ENCODE data around the gene SLCO2B1.
A peak's percentile ranks its signal among the peaks of the same experiment; 100 is the strongest.

SLCO2B1 gene

GRCh38 chr11:75145972-75146519 is 4.9 kb upstream of the SLCO2B1 start:
- DNase-seq (ENCODE audit: low spot score), result no peak

- DNase-seq (ENCODE audit: low spot score), result no peak
Observed at GRCh38 chr11:75146711-75147110, 4.2 kb upstream of the SLCO2B1 start.

DNA sequence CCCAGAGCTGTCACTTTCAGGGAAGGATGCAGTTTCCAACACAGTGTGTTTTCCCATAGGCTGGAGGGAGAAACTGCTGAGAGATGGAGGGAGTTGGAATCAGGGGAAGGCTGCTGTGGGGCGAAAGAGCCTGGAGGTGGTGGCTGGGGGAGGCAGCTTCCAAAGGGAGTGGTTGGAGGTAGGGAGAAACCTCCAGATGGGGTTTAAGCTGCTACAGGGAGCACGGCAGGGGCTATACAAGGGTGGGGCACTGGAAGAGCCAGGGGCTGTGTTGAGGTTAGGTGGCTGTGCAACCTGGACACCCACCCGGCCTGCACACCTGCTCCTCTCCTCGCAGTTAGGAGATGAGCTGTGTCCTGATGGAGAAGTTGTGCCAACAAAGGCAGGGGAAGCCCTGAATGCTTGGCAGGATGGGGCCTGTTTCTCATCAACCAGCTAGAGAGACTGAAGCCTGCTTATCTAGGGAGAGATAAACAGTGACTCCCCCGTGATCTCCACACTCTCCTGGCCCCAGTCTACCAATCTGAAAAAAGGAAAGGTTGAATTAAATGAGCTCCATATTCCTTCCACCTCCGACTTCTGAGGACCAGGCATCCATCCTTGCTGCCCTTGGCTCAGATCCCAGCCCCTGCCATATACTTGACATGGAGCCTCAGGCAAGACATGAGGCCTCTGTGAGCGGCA is 3.6 kb upstream of the SLCO2B1 start:
- no peak for DNase-seq (ENCODE audit: low spot score)

- no peak for DNase-seq (ENCODE audit: low spot score)
Observed at GRCh38 chr11:75147875-75148263, 3.0 kb upstream of the SLCO2B1 start.

- no peak for DNase-seq (ENCODE audit: low spot score)
Observed at GRCh38 chr11:75148436-75148983, 2.4 kb upstream of the SLCO2B1 start.

DNA sequence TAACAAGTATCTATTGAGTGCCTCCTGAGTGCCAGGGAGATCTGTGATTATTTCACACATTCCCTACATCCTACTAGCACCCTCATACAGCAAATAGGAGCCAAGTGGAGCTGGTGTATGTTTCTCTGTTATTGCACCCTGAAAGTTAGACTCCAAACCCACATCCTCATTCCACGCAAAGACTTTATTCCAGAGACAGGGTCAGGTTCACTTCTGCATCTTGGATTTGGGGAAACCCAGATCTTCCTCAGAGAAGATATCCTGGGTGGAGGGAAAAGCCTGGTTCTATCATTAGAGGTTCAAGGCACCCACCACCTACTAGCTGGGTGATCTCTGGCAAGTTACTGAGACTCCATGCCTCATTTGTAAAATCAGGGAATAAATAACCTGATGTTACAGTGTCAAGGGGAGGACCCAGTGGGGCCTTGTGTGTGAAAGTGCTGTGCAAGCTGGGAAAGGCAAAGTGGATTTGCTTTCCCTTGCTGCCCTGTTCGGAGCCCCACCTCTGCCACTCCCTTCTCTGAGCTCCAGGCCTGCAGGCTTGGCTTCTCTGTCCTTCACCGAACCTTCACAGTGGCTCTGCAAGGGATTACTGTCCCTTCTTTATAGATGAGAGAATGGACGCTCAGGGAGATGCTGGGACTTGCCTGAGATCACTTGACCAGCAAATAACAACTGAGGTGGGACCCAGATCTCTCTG is 991 bp upstream of the SLCO2B1 start:
- no peak for DNase-seq (ENCODE audit: low spot score)

DNA sequence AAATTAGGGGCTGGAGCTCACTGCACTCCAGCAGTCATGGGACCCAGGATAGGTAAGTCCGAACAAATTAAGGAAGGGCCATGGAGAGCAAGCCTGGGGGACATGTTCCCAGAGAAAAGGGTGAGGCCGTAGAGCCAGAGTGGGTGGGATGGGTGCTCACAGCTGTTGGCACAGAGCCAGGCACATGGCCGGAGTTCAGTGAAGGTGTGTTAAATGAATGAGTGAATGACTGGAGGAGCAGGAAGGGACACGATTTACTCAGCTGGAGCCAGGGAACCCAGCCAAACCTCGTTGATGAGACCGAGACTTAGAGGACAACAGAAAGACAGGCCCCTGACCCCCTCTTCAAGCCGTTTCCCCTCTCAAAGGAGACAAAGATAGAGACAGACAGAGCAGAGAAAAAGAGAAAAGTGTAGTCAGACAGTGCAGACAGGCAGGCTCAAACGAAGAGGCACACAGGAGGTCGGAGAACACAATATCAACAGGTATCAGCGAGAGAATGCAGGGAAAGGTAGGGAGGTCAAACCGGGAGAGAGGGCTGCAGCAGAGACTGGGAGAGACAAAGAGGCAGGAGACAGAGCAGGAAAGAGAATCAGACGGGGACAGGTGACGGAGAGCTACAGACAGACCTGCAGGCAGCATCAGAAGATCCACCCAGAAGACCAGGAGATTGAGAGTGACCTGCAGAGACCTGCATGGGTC is 590 bp downstream of the SLCO2B1 start:
- peak; percentile 48 for DNase-seq (ENCODE audit: low spot score)

DNA sequence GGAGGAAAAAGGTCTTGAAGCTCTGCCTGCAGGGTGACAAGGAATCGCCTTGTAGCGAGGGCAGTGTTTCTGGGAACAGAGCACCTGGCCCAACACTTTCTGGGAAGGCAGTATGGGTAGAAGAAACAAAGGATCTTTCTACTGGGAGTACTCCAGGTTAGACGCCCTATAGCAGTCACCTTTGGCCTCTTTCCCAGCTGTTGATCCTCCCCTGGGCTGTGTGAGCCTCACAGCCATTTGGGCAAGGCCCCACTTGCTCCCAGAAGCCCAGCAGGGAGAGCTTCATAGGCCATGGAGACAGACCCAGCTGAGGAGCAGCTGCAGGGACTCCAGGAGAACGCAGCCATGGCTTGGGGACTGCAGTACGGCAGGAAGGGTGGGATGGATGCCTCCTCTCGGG is 1.2 kb downstream of the SLCO2B1 start:
- no peak for DNase-seq (ENCODE audit: low spot score)

DNA sequence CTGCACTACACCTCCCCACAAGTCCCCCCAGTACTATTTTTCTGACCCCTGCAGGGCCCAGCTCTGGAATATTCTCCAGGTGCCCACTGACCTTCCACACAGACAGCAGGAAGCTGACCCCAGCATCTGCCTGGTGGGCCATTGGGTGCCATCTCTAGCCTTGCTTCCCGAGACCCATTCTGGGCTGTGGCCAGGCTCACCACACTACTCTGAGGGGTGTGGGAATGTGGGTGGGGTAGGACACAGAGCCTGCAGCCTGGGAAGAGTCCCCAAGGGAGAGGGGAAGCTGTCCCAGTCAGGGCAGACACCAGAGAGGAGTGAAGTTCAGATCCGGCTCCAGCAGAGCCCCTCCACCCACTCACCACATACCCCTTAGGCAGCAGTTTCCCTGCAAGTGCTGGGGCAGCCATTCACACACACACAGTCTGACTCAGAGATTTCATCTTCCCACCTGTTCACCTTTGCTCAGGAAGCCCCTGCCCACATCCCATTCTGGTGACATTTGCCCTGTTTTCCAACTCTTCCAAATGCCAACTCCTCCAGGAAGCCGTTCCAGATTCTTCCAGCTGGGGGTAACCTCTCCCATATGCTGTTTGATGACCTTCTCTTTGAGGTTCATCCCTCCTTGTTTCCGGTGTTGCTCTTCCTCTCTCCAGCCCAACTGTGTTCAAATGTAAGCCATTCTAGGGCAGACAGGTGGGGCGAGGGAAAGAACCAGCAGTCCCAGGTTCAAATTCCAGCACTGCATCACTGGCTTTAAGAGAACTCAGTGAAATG is 1.9 kb downstream of the SLCO2B1 start:
- no peak for DNase-seq (ENCODE audit: low spot score)

- no peak for DNase-seq (ENCODE audit: low spot score)
Observed at GRCh38 chr11:75154646-75155569, 4.0 kb downstream of the SLCO2B1 start.

- DNase-seq (ENCODE audit: low spot score), result peak; percentile 46
Observed at GRCh38 chr11:75155570-75156422, 4.9 kb downstream of the SLCO2B1 start.

DNA sequence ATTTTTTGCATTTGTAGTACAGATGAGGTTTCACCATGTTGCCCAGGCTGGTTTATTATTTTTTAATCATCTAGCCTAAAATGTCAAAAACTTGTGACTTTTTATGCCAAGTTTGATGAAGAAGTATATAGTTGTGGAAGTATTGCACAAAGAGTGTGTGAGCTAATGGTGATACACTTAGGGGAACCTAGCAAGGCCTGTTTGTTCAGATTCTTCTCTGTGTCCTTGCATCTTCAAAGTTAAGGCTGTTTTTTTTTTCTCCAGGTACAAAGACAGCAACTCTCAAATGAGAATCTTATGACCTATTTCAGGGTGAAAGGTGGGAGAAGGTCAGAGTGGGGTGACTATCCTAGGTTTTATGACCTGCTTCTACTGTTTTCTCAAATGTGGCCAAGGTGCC is 7.3 kb downstream of the SLCO2B1 start:
- DNase-seq (ENCODE audit: low spot score), result no peak

DNA sequence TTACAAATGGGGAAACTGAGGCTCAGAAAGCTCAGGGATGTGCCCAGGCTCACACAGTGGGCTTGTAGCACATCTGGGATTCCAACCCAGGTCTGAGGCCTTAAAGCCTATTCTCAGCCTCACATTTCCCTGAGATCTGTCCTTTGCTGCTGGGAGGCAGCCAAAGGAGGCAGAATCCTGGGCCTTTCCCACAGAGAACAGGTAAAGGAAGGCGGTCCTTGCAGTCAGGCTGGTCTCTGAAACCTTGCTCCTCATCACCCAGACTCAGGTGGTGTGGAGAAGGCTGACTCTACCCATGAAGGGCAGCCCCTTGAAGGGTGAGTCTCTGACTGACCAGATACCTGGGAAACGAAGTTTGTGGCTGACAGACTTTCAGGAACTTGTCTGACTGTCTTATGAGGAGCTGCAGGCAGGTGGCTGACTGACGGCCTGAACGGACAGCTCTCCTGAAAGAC is 7.8 kb downstream of the SLCO2B1 start:
- DNase-seq (ENCODE audit: low spot score), result no peak

- peak; percentile 83 for DNase-seq (ENCODE audit: low spot score)
Observed at GRCh38 chr11:75159151-75159953, 8.4 kb downstream of the SLCO2B1 start.

- DNase-seq (ENCODE audit: low spot score), result peak; percentile 26
Observed at GRCh38 chr11:75160220-75160757, 9.4 kb downstream of the SLCO2B1 start.

DNA sequence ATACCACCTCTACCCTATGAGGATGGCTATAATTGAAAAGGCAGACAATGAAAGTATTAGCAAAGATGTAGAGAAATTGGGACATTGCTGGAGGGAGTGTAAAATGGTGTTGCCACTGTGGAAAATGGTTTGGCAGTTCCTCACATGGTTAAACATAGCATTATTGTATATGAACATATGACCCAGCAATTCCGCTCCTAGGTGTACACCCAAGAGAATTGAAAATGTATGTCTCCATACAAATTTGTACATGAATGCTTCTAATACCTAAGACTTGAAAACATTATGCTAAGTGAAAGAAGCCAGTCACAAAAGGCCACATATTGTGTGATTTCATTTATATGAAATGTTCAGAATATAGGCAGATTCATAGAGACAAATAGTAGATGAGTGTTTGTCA is 10.0 kb downstream of the SLCO2B1 start:
- DNase-seq (ENCODE audit: low spot score), result no peak

- DNase-seq (ENCODE audit: low spot score), result no peak
Observed at GRCh38 chr11:75161506-75162095, 10.7 kb downstream of the SLCO2B1 start.

DNA sequence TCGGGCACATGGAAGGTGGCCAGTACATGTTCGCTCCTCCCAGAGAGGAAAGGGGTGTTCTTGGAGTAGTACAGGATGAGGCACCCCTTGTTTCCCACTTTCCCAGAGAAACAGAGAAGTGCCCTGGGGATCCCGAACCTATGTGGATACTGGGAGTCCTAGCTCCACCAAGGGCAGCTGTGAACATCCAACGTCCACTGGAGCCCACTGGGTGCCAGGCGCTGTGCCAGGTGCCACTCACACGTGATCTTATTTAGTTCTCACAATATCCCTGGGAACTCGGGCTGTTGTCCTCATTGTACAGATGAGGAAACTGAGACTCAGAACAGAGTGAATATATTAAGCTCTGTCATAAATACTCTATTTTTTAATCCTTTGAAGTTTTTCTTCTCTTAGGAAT is 12.0 kb downstream of the SLCO2B1 start:
- no peak for DNase-seq (ENCODE audit: low spot score)

All from LoVo (cell line).